Adrenal gland (tissue), 12 donors: Measurements from ENCODE around the gene MNDA. TPM values are rescaled to one million over a fixed set of nuclear protein-coding genes. Genes with fewer than 3 reads are reported as not detected.

Experiments
- DNase-seq, 7 donors: peaks; one replicate each; pipeline ENCODE4 v3.0.0-alpha.2; 2019 to 2020
- H3K27ac ChIP-seq, 5 donors: fragments of 200-600 bp; sonication (generic) in 4 of 5; 1 replicate in 3 of 5; 2 replicates in 2 of 5; pipeline versions ENCODE4 v1.5.1 to v1.8.0; 2016 to 2020; ENCODE audit warnings: mild to moderate bottlenecking in 1 of 5
- H3K27me3 ChIP-seq: fragments of 200-600 bp; 2 replicates; pipeline ENCODE4 v1.8.0; 2021
- H3K36me3 ChIP-seq, 2 donors: fragments of 200-600 bp; replicated peaks in 1 of 2; 1 replicate in 1 of 2; 2 replicates in 1 of 2; pipeline versions ENCODE4 v1.5.1 to v1.8.0; 2018 to 2022
- H3K4me1 ChIP-seq, 2 donors: fragments of 200-600 bp; replicated peaks in 1 of 2; 1 replicate in 1 of 2; 2 replicates in 1 of 2; pipeline versions ENCODE4 v1.5.1 to v1.8.0; 2018 to 2021
- H3K4me3 ChIP-seq, 4 donors: fragments of 200-600 bp; sonication (generic) in 3 of 4; one replicate each; pipeline ENCODE4 v1.5.1; 2016 to 2018
- H3K9me3 ChIP-seq, 3 donors: fragments of 200-600 bp; sonication (generic) in 1 of 3; replicated peaks in 1 of 3; 1 replicate in 2 of 3; 2 replicates in 1 of 3; pipeline versions ENCODE4 v1.5.1 to v1.8.0; 2016 to 2021
- CTCF ChIP-seq, 6 experiments: fragments of 450-650 bp in 4 of 6; fragments of 200-600 bp in 2 of 6; sonication (generic) in 1 of 6; IDR thresholded peaks; 1 replicate in 5 of 6; 2 replicates in 1 of 6; pipeline versions ENCODE4 v1.5.1 to v1.8.0; 2016 to 2021; ENCODE audit warnings: antibody characterized with exemption in 6 of 6, mild to moderate bottlenecking in 2 of 6, moderate library complexity in 1 of 6
- POLR2A ChIP-seq, 2 donors: fragments of 450-650 bp; IDR thresholded peaks; one replicate each; pipeline ENCODE4 v1.6.1; 2017; ENCODE audit warnings: antibody characterized with exemption in 2 of 2, mild to moderate bottlenecking in 2 of 2, moderate library complexity in 1 of 2
- WGBS, 4 donors: extraction: QIAGEN DNeasy Blood & Tissue Kit in 2 of 4; methylation state at CpG; one replicate each; pipeline versions ENCODE4 v1.1.5 to v1.1.7; 2013 to 2017; 5-methylcytosine and 5-hydroxymethylcytosine counted together
- intact Hi-C, 2 donors: fragments of 100-400 bp; cut with DNase I; formaldehyde crosslinking; loops; one replicate each; pipeline versions ENCODE4 v1.14.1 to v1.15.0; 2022 to 2023
- polyA plus RNA-seq, 3 donors: library from polyadenylated mRNA; stranded (reverse); fragments of 200-250 nt in 2 of 3; fragments of 350-450 nt in 1 of 3; fragmentation: Illumina TruSeq in 1 of 3; extraction: RNeasy Lipid Tissue Mini Kit (QIAGEN cat#74804) in 1 of 3; gene quantifications; one replicate each; pipeline ENCODE4 v1.2.3, GENCODE V29; 2013 to 2014
- total RNA-seq, 9 donors: library from RNA; depleted of rRNA in 4 of 9; stranded (reverse); fragments of >200 nt in 4 of 9; fragments of 120-200 nt in 1 of 9; fragmentation: NEBNext Ultra II Directional in 1 of 9; extraction: Animal tissue kit (Norgen Biotek cat#: 25700) in 1 of 9; gene quantifications; one replicate each; pipeline versions ENCODE4 v1.1.0 to v1.2.4, GENCODE V29; 2013 to 2023
- donor health status: healthy with polysubstance abuse.
- donor health status: Bipolar disorder and iron deficiency.
- donor health status: DM: yes; HTN: yes; CAD: no.
- donor health status: DM: no; HTN: no; CAD: no.
- donor health status: DM: no; HTN: no; CAD: no.
- donor health status: DM: yes; HTN: yes; CAD: no.

The MNDA gene
- total and polyA plus RNA-seq, 12 donors: 3.1 to 17.9 (median 13.6) TPM

- H3K9me3 ChIP-seq: no peaks in the 10 kb centered on the region
- DNase-seq: no peak
Observed at GRCh38 chr1:158813164-158813563, 18.0 kb upstream of the MNDA start.

GRCh38 chr1:158814970-158815369, 16.2 kb upstream of the MNDA start:
- intact Hi-C loops: no loop called here
- Histone ChIP-seq H3K27me3 (no peaks in the 10 kb centered on the region), H3K27ac (no peak overlapping the region), H3K9me3 (no peaks in the 10 kb centered on the region), H3K36me3 (no peaks in the 10 kb centered on the region), H3K4me1 (peaks cover 0 to 8% of the 10 kb centered on the region in 2 donors), H3K4me3 (no peak overlapping the region)
- WGBS, 4 donors: 0 to 83% (median 78%) methylated on average over 1 of the region's 1 CpG
- no peak for DNase-seq
- TF ChIP-seq CTCF (IDR thresholded peaks at IDR 0.05) (no peak), POLR2A (IDR thresholded peaks at IDR 0.05) (no peak)

More at GRCh38 chr1:158813164-158813563, 18.0 kb upstream of the MNDA start:
- no peak overlapping the region for H3K4me3 ChIP-seq
- H3K27ac ChIP-seq: no peak overlapping the region
- H3K4me1 ChIP-seq: no peaks in the 10 kb centered on the region
- no peaks in the 10 kb centered on the region for H3K27me3 ChIP-seq
- 61 to 72% (median 67%) methylated on average over 3 of the region's 3 CpGs for WGBS, 4 donors
- intact Hi-C loops: no loop called here
- no peaks in the 10 kb centered on the region for H3K36me3 ChIP-seq
- no peak for TF ChIP-seq CTCF (IDR thresholded peaks at IDR 0.05)
- TF ChIP-seq POLR2A (IDR thresholded peaks at IDR 0.05): no peak

GRCh38 chr1:158818560-158818959, 12.6 kb upstream of the MNDA start:
- Histone ChIP-seq H3K27me3 (no peaks in the 10 kb centered on the region), H3K4me3 (no peak overlapping the region), H3K9me3 (no peaks in the 10 kb centered on the region), H3K36me3 (no peaks in the 10 kb centered on the region), H3K27ac (peak overlapping the region in 2 of 5 donors; percentile 27 to 31), H3K4me1 (peaks cover 0 to 8% of the 10 kb centered on the region in 2 donors)
- DNase-seq: no peak
- WGBS, 4 donors: 44 to 93% (median 81%) methylated on average over 1 of the region's 1 CpG
- TF ChIP-seq CTCF (IDR thresholded peaks at IDR 0.05) (no peak), POLR2A (IDR thresholded peaks at IDR 0.05) (no peak)
- intact Hi-C loops: no loop called here

GRCh38 chr1:158818975-158819431, 12.1 kb upstream of the MNDA start:
- H3K4me1 ChIP-seq: peaks cover 0 to 8% of the 10 kb centered on the region in 2 donors
- 70 to 86% (median 81%) methylated on average over 1 of the region's 1 CpG for WGBS, 4 donors
- peak overlapping the region in 2 of 5 donors; percentile 27 to 31 for H3K27ac ChIP-seq
- no peaks in the 10 kb centered on the region for H3K9me3 ChIP-seq
- no peak for TF ChIP-seq CTCF (IDR thresholded peaks at IDR 0.05)
- no peak for TF ChIP-seq POLR2A (IDR thresholded peaks at IDR 0.05)
- no peaks in the 10 kb centered on the region for H3K27me3 ChIP-seq
- no peak for DNase-seq
- no peaks in the 10 kb centered on the region for H3K36me3 ChIP-seq
- no peak overlapping the region for H3K4me3 ChIP-seq
- intact Hi-C loops: no loop called here
